ENCODE measurements around the gene NIN. TPM values are rescaled to one million over a fixed set of nuclear protein-coding genes. Genes with fewer than 3 reads are reported as not detected.

Gene NIN
- total RNA-seq, 1 experiment from 2014 or later: 16.0 TPM

DNA sequence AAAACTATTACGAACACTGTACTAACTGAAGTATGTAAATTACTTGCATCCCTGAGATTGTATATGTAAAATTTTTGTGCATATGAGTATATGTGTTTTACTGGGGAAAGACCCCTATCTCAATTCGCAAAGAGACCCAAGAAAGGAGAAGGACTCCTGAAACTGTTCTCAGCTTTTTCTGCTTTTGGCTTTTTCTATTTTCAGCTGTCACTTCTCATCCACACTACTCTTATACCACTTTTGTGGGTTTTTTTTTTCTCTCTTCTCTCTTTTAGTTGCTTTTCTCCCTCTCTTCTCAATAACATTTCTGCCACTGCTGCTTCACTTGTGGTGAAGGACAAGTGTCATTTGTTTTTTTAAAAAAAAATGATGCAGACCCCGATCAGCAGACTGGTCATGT lies 39.8 kb downstream of the NIN start:
- DNase-seq (ENCODE audit: low read depth): no peak

DNA sequence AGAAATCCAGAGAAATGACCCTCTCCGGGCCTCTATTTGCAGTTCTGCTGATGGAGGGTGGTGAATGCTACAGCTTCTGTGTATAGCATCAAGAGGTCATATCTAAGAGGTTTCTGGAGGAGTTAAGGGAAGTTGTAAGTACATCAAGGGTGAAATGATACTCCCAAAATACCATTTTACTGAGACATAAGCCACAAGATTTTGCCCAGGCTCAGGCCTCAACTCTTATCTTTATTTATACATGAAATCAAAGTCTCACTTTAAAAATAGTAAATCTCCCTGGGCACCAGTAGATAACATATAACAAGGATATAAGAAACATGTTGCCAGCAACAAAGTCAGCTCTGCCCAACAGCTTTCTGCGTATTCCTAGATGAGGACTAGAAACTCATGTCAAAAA lies 40.4 kb downstream of the NIN start:
- peak; percentile 47 for DNase-seq (ENCODE audit: low read depth)

DNA sequence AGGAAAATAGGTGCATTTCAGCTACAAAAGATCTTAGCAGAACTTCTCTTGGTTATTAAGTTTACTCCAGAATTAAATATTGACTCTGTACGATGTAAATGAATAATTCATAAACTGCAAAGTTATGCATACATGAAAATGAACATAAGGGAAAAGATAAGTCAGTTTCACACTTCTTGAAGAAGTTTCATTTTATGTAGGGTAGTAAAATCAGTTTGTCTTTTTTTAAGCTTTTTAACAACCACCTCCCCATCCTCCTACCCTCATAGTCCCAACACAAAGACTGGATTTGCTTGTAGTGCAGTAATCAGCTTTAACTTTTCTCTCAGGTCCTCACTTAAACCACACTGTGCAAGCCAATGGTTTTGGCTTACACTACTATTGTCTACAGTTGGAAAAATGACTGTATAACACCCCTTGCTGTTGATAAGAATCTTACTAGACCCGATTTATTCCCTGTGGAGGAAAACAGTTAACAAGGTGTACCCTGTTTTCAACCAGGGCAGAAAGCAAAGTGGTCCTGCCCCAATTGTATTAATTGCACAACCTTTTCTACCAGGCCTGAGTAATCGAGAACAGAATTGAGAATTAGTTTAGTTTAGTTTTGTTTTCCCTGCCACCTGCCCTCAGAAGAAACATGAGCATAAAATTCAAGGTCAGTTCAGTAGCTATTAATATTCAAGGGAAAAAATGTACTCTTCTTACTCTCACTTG lies 44.1 kb downstream of the NIN start:
- DNase-seq (ENCODE audit: low read depth): no peak

DNA sequence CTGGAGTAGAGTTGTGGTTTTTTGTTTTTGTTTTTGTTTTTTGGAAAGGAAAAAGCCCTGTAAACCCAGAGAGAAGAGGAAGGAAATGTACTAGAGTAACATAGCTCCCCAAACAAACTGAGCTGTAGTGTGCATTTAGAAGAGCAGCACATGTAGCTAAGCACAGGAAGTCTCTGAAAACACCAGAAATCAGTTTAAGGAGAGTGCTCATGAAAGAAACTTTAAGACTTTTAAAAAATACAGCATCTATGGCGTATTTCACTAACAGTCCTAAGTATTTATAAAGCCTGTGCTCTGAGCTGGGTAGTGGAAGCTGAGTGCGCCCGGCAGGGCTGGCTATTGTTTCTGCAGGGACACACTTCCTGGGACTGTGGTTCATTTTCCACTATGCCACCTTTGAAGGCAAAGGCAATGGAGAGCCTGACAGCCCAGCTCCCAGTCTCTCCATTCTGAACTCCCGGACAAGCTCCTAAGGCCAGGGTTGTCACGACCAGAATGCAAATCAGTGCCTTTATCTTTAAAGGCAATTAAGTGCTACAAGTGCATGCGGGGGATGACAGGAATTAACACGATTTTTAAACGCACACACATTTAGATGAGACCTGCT lies 45.4 kb downstream of the NIN start:
- DNase-seq (ENCODE audit: low read depth): no peak

DNA sequence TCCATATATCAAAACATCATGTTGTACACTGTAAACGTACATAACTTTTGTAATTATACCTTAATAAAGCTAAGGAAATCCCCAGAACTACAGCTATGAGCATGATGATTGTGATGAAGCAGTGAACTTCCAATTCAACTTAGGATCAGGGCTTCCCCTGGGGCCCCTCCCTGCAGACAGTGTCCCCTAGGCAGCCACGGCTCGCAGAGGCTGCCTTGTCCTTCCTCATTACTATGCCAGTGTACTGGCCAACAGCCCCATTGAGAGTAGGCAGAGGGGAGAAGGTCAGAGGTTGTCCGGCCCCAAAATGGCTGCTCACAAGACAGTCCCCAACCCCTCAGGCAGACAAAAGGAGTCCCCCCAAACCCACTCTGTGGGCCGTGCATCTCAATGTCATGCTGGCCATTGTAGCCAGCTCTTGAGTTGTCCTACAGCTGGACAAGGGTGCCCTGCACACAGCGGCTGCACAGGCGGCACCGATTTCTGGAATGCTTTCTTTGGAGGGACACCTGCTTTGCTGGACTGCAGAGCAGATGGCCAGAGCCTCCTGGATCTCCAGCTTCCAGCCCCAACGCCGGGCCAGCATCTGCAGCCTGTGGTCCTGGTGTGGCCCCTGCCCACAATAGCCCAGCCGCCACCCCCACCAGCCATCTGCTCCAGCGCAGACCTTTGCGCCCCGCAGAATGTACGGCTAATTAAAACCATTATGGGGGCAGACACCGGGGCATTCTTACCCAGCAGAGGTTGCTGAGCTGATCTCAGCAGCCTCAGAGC lies 46.1 kb downstream of the NIN start:
- no peak for DNase-seq (ENCODE audit: low read depth)

DNA sequence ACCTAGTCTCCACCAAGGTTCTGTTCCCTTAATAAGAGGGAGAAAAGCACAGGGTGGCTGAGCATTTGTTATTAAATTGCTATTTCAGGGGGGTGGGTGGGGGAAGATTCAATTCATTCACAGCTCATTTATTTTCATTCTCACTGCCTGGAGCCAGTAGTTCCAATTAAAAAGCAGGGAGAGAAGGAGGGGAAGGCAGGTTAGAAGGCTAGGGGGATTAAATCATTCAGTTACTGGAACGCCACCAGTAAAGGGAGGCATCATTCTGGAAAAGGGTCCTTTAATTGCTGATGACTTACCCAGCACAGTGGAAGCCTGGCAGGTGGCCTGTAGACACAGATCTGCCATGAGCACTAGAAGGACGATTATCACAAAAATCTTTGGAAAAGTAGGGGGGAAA lies 47.4 kb downstream of the NIN start:
- no peak for DNase-seq (ENCODE audit: low read depth)

DNA sequence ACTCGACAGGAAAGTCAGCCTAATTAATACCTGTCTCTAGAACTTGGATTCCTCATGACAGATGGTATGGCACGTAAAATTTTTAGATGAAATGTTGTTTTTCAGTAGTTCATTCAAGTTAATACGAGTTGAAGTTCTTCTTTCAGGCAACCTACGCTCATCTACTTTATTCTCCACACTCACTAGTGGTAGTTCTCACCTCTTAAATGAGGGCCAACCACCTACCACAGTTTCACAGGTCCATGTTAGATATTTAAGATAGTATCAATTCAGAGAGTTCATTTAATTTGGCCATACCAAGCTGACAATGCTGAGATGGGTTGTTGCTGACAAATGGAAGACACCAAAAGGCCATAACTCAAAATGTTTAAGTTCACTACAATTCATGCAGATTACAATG lies 50.6 kb downstream of the NIN start:
- no peak for DNase-seq (ENCODE audit: low read depth)

DNA sequence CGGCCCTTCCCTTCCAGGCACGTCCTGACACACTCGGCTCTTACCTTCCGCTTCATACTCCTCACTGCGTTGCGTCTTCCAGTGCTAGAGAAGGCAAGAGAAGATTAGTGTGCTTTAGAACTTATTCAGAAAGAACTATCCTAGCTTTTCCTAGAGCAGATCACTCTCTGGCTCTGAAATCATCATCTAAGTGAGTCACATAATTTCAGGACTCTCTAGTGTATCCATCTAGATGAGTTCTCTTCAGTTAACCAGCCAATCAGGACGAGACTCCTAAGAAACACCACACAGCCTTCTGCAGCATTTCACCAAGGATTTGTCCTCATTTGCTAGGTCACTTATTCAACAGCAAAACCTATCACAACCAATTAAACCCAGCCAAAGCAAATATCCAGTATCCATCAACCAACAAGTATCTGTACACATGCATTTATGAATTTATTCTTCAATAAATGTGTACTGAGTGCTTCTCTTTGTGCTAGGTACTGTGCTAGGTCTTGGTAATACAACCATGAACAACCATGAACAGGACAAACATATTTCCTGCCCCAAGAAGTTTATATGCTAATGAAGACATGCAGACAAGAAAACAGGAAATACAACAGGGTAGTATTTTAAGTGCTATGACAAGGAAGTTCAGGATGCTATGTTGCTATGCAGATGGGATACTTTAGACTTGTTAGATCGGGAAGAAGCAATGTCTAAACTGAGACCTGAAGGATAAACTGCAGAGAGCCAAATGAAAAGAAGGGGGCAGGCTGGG lies 52.1 kb downstream of the NIN start:
- no peak for DNase-seq (ENCODE audit: low read depth)

DNA sequence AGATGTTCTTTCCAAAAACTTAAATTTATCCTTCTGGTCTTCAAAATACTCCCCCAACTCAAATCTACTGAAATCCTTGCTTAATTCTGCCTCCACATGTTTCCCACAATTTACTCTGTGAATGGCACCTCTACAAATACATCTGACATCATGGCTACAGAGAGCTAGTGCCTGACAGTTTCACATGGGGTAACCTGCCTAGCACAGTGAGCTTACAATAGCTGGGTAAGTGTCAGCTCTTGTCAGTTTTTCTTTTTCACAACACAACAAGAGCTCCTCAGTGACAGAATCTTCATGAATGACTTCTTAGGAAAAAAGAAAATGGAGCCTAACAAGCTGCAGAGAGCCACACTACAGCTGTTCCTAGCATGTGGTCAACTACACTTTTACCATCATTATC lies 54.4 kb downstream of the NIN start:
- DNase-seq (ENCODE audit: low read depth): no peak

DNA sequence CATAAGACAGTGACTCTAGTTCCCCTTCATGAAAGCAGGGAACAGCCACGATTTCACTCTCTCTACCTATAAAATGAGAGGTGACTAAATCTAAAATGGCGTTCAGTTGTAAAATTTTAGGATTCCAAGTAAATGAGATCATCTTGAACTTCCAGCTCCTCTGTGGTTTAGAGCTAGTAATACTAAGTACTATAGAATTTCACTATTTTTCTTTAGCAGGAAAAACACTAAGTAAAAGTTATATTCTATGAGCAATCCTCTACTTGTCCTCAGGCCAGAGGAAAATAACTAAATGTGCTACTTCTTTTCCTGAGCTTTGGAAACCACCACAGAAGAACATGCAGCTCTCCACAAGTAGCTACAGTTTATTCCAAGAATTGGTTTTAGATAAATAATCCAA lies 55.6 kb downstream of the NIN start:
- DNase-seq (ENCODE audit: low read depth): peak; percentile 93

DNA sequence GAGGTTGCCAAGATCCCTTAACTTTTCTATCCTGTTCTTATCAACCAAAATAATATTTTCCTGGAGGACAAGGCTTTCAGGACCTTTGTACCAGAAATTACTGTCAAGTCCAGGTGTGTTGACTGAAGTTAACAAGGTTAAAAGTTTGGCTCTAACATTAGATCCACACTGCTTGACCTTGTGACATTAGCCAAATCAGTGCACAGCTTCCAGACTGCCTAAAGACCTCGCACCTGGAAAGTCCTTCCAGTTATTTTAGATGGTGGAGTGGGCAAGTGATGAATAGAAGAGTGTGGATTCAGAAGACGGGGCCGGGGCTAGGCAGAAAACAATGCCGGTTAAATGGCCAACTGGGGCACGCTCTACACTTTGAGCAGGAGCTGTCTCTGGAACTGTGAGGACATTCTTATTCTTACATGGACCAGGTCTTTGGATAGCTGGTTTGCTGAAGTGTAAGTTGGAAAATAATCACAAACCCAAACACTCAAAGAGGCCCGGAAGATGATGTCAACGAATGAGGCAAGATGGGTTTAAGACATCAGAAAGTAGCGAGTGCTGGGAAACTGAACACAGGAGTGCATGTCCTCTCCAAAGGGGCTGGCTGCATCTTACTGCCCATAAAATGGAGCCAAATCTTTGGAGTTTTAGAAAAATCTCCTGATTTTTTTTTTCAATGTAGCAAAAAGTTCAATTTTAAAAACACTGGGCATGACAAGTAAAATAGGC lies 56.3 kb downstream of the NIN start:
- no peak for DNase-seq (ENCODE audit: low read depth)

DNA sequence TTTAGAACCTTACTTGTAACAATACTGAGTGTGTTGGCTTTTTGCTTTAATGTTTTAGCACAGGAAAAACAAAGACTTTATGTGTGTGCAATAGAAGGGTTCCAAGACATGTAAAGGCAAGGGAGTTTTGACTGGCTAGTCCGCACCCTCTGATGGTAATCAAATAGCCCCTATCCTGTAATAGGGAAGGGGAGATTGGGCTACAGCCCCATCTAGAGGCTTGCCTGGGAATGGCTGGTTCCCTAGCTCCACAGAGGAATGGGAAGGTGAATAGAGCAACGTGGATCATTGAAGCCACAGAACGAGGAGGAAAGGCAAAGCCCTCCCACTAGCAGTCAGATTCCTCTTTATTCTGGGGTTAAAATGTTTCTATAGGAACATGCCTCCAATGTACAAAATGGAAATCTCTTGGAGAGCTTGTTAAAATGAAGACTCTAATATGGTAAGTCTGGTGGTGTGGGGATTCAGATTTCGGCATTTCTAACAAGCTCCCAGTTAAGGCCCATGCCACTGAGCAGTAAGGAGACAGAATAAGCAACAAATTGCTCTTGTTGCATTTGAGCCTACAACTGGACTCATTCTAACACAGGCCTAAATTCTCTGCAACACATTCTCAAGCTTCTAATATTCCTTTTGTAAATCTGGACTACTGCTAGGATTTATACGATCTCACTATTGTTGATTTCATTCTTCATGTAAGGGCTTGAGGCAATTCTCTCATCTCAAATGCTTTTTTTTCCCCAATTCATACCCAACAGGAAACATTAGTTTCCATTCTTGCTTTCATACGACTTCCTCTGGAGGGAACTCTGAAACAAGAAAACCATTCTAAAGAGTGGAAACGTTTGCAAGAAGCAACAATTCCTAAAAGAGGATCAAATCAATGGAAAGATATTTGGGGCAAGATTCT lies 57.1 kb downstream of the NIN start:
- DNase-seq (ENCODE audit: low read depth): peak; percentile 45

DNA sequence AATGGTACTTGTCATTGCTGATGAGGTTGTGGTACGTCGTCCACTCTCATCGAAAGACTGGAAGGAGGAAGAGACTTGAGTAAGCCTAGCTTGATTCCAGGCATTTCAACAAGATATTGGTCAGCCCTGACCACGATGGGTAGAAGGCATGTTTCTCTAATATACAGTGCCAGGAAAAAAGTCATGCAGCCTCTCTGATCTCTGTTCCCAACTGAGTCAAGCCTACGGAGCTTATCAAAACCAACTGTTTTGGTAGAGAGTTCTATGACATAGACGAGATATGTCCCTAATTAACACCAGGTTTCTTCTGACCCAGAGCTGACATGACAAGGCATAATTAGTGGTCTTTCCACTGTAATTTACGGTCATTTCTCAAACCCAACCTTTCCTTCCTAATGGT lies 58.5 kb downstream of the NIN start:
- peak; percentile 20 for DNase-seq (ENCODE audit: low read depth)

DNA sequence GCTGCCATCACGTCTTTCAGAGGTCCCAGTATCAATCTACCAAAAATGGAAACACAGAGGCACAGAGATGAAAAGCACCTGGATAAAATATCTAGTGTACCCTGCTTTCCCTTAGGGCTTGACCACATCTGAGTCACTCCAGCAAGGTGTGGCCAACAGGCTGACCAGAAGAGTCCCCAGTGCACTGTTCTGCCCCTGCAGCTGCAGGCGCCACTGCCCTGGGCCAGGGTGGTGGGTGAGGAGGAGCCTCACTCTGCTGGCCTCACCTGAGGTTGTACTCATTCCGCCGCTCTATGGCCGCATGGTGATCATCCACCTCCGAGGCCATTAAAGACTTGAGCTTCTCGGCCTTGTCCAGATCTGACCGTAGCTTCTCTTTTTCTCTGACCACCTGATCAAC lies 60.4 kb downstream of the NIN start:
- peak; percentile 66 for DNase-seq (ENCODE audit: low read depth)

DNA sequence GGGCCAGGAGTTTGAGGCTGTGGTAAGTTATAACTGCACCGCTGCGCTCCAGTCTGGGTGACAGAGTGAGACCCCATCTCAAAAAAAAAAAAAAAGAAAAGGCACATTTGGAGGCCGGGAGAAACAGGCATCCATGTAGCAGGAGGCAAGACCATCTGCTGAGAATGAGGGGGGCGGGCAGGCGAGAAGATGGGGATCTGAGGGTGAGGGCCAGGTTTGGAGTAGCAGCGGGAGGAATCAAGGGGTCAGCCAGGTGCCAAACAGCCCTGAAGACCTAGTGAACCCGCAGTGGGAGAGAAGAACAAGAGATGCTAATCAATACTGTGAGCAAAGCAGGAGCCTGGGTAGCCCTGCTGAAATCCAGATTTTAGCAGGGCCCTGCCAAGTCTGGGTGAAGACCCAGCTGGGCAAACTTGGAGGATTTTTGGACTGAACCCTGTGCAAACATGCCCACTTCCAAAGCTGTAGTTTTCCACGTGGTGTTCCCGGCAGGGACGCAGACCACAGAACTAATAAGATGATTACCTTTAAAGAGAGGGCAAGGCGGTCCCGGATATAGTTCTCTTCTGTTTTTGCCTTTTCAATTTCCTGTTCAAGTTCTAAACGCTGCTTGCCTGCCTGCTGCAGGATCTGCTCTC lies 61.0 kb downstream of the NIN start:
- no peak for DNase-seq (ENCODE audit: low read depth)

DNA sequence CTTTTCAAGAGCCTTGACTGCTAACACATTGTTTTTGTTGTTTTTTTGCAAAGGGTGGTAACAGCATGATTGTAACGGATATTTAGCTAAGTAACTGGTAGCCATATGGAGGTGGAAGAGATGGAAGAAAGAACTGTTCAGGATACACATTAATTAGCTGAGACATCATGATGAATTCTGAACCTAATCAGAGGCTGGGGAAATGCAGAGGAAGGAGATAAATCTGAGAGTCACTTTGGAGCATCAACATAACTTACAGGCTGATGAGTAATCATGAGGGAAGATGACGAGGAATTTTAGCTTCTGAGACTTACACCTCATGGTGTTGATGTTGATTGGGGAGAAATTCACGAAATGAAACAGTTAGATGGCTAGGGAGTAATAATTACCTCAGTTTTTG lies 62.3 kb downstream of the NIN start:
- peak; percentile 34 for DNase-seq (ENCODE audit: low read depth)

DNA sequence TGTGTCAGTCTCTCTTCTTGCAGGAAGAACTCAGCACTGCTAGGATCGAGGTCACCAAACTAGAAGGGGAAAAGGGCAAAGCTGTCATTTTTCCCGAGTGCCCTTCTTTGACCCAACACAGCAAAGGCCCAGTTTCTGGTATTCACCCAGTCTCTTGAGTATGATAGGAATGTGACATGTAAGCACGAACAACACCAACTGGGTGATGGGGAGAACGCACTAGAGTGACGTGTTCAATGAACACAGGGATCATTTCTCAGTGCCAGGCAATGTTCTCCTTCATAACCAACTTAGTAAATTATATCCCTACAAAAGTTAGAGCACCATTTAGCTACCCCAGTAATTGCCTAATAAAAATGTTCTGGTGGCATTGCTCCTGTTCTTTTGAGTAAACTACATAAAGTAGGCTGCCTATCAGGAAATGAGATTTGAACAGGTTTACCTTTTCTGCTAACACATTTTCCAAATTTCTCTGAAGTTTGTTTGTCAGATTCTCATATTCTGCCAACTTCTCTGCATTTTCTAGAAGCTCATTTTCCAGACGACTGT lies 64.5 kb downstream of the NIN start:
- DNase-seq (ENCODE audit: low read depth): peak; percentile 74

DNA sequence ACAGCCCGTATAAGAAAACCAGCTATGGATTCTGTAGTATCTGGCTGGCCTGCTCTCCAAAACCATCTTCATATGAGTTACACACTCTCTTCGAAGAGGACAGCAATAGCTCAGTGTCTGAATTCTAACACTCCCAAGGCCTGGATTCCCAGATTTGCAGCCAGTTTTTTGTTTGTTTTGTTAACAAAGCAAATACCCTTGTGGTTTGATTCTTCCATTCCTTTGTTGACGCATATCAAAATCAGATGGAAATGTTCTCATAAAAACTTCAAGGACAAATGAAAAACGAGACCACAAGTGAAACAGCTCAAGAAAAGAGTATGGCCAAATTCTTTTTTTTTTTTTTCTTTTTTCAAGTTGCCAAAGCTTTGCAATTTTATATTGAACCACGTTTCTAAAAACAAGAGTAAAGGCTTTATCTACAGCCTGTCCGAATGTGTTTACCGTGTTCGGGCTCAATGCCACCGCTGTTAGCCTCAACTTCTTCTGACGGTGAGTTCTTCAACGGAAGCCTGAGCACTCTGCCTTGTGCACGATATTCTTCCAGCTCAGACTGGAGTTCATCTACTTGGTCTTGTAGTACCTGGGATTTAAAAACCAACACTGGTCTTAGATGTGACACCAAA lies 67.5 kb downstream of the NIN start:
- DNase-seq (ENCODE audit: low read depth): peak; percentile 97

DNA sequence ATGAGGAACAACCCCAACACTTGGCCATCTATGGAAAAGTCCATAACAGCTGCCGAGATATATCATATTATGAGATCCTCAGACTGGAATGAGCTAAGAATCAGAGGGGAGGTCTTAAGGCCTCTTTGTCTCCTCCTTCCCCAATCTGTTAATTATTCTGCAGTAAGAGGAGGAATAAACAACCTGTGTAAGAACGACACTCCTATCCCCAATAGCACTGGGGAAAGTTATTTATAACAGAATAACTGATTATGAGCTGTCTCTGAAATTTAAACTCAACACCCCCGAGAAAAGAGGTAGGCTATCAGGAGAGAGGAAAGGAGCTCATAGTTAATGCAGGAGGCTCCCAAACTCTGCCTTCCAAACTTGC lies 68.0 kb downstream of the NIN start:
- DNase-seq (ENCODE audit: low read depth): no peak
